GM19455 (cell line): ENCODE data around the gene RAB3C.

Experiments
- ATAC-seq: cut with Tn5 transposase; IDR thresholded peaks from one replicate; pipeline ENCODE4 v1.9.1; 2021; ENCODE audit not compliant: unreplicated experiment

The RAB3C gene

GRCh38 chr5:58813855-58814254 is 231.0 kb downstream of the RAB3C start:
- ATAC-seq = no peak

DNA sequence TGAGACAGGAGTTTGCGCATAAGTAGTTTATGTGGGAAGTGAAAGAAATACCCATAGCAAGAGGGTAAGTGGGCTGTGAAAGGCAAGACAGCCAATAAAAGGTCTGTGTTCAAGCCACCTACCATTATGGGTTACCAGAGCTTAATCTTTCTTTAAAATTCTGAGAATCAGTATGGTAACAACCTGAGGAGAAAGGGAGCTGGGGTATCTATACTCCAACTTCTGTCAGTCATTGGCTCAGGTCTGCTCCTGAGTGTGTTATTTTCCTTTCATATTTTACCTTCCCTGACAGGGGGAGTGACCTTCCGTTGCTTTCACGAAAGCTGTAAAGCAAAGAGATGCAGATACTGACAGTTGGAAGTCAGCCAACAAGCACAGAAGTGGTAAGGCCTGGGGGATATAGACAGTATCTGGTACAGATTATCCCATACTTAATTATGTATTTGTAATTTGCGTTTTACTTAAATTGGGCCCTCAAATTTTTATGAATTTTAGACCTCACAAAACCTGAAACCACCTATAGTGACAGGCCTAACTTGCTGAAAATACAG is 233.4 kb downstream of the RAB3C start:
- ATAC-seq = no peak

GRCh38 chr5:58818465-58818864 is 235.6 kb downstream of the RAB3C start:
- ATAC-seq = no peak

GRCh38 chr5:58825441-58825840 is 242.6 kb downstream of the RAB3C start:
- ATAC-seq = no peak

- ATAC-seq = no peak
Measured at GRCh38 chr5:58825899-58826298, 243.0 kb downstream of the RAB3C start.

- ATAC-seq = no peak
Measured at GRCh38 chr5:58827463-58827862, 244.6 kb downstream of the RAB3C start.

GRCh38 chr5:58828258-58828657 is 245.4 kb downstream of the RAB3C start:
- no peak for ATAC-seq

DNA sequence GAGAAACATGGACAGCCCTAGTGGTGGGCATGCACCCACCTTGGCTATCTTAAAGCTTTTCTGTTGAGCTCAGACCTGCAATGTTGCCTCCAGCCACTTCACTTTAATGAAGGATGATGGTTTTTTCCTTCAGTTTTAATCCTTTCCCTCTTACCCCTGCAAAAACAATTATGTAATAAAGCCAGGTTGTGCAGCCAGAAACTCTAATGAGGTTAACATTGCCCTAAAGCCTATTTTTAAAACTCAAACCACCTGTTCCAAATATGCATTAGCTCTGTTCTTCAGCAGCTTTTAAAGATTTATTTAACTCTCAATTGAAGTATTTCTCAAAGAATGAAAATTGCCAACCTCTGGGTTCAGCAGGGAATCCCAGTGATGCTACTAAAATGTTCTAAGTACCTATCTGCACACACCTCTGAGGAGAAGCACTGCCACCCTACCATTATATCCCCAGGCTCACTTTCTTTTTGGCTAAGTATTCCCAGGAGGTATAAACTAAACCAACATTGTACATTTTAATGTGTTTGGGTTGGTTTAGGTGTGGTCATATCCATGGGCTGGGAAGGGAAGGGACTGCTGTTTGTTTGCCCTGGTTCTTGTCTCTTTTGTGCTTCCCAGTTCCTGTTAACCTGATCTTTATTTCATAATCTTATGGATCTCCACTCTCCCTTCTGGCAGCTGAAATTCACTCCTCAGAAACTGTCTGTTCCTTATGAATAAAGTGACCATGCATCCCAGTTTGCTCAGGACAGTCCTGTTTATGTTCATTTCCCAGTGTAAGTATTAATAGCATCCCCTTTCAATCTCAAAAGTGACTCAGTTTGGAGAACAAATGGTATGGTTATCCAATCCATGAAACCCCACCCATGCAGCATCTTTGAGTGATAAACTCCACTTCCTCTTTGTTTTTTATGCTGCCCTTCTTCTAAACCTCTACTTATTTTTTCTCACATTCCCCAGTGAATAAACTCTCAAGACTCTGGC is 251.7 kb downstream of the RAB3C start:
- no peak for ATAC-seq

GRCh38 chr5:58836351-58836750 is 253.5 kb downstream of the RAB3C start:
- no peak for ATAC-seq

DNA sequence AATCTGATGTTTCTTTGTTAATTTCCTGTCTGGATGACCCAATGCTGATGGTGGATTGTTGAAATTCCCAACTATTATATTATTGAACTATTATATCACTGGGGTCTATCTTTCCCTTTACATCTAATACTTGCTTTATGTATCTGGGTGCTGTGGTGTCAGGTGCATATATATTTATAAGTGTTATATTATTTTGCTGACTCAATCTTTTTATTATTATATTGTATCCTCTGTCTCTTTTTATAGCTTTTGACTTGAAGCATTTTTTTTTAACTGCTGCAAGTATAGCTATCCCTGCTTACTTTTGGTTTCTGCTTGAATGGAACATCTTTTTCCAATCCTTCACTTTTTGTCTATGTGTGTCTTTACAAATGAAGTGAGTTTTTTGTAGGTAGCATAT is 255.9 kb downstream of the RAB3C start:
- ATAC-seq = no peak

GRCh38 chr5:58842852-58843251 is 260.0 kb downstream of the RAB3C start:
- ATAC-seq = no peak

GRCh38 chr5:58844395-58844794 is 261.5 kb downstream of the RAB3C start:
- ATAC-seq = no peak

DNA sequence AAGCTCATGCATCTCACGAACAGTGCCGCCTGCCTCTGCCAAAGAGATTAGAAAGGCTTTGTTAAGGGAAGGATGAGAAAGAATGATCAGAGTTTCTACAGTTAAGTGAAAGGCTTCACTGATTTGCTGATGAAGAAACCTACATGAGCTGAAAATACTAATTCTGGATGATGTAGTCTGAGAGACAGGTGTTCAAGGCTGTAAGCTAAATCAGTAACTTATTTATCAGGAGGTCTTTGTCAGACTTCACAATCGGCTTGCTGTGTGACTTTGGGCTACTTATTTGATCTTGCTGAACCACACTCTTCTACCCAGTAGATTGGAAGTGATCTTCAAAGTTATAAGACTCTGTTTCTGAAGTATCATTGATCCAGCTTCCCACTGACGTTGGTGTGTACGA is 264.2 kb downstream of the RAB3C start:
- ATAC-seq = no peak

- no peak for ATAC-seq
Measured at GRCh38 chr5:58849223-58849622, 266.3 kb downstream of the RAB3C start.

DNA sequence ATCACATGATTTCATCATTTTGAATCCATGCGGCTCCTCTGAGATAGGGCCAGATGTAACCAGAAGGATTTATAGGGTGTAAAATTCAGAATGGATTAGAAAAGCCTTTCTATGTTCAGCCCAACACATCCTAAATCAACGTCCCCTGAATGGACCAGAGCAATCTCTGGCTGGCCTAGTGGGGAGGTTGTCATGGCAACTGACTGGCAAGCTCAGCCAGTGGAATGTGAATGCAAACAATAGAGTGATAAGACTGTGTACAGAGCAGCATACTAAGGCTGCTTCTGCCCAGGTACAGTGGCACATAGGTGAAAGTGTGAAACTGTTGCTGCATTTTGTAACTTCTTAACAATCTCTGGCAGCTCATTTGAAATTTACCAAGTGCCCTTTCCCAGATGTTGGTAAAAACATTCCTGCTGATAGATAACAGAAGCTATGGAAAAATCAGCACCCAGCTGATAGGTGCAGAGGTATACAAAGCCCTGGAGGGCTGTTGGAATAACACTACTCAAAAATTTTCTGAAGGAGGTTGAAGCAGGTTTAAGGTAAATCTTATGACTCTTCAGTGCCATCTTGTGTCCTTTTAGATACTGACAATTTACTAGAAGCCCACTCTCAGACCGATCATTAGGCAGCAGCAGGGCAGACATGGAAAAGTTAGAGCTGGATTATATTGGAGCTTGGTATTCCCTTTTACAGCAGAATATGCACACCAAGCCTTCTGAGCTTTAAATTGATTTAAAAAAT is 267.2 kb downstream of the RAB3C start:
- no peak for ATAC-seq

DNA sequence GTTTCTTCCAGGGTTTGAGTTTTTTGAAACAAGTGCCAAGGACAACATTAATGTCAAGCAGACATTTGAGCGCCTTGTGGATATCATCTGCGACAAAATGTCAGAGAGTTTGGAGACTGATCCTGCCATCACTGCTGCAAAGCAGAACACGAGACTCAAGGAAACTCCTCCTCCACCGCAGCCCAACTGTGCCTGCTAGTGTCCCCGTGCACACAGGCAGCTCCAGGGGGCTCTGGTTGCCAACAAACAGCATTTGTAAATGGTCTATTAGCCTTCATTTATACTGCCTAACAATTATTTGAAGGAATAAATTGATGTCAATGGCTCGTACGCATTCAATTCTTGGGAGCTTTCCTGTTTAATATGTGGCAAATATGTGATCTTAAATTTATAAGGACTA is 268.3 kb downstream of the RAB3C start:
- no peak for ATAC-seq

DNA sequence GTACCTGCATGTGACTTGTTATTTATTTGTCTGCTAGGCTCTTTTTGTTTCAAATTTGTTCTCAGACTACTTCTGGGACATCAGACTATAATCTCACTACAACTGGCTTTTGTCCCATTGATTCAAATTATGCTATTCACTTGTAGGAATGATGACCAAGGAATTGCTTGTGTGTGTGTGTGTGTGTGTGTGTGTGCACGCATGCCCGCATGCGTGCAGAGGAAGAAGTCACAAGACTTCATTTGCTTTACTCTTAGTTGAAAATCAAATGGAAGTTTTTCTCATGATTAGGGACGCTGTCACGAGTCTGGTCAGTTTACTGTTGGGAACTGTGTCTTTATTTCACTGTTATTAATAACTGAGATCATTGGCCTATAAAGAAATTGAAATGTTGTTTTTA is 268.7 kb downstream of the RAB3C start:
- no peak for ATAC-seq

GRCh38 chr5:58852566-58852965 is 269.7 kb downstream of the RAB3C start:
- no peak for ATAC-seq

DNA sequence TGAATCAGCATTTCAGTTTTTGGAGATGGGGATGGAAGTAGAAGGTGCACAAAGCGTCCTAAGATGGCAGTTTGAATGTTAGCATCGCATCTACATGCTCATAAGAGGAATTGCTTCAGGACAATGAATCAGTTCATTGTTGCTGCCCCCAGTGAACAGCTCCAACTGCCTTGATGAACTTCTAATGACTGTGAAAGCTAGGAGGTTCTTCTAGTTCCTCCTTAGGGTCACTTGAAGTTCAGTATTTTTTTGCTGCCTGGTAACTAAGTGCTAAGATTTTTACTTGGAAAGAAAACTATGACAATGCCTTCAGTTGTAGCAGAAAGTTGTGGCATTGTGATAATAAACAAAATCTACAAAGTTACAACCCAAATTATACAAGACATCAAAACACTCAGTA is 271.6 kb downstream of the RAB3C start:
- no peak for ATAC-seq

GRCh38 chr5:58855851-58856739 is 273.2 kb downstream of the RAB3C start:
- ATAC-seq = no peak

- ATAC-seq = no peak
Measured at GRCh38 chr5:58857609-58858008, 274.7 kb downstream of the RAB3C start.
